ENCODE results near the gene RNASE12. TPM values are rescaled to one million over a fixed set of nuclear protein-coding genes. Genes with fewer than 3 reads are reported as not detected.
"Not testable (repeated sequence)": the region's sequence is repeated elsewhere in the genome, so short reads cannot be mapped to it uniquely, and the experiment has no call there.

RNASE12 gene
- total RNA-seq, 2 donors from 2014 or later = not detected

GRCh38 chr14:20623798-20624197, 32.6 kb upstream of the RNASE12 start:
- Histone ChIP-seq H3K36me3 (no peaks in the 10 kb centered on the region), H3K4me3 (no peak overlapping the region), H3K27ac (no peak overlapping the region), H3K27me3 (no peaks in the 10 kb centered on the region), H3K9ac (ENCODE audit: low read depth in 2 of 2, low read length in 2 of 2) (no peak overlapping the region), H3K4me1 (peaks cover 4% of the 10 kb centered on the region), H3K9me3 (no peaks in the 10 kb centered on the region)
- DNase-seq = no peak
- intact Hi-C loops (cut with DNase I) = no loop called here
- TF ChIP-seq CTCF (IDR thresholded peaks at IDR 0.05) = no peak

DNA sequence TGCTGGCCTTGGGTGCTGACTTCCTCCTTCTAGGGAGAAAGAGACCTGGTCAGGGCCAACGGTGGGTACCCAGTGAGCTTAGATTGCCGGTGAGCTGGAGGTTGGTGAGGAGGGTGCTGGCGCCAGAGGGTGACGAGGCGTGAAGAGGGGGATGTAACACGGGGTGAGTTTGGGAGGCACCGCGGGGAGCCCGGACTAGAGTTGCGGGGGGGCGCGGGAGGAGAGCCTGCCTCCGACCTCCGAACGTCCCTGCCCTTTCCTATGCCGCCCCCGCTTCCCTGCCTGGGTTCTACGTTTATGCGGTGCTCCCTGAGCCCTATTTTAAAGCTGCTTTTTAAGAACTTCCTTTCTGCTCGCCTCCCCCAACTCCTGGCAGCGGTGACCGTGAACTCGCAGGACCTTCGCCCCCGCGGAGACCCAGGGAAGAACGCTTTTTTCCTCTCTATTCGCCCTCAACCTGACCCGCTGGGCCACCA, 31.7 kb upstream of the RNASE12 start:
- DNase-seq = no peak
- Histone ChIP-seq H3K4me1 (peaks cover 4% of the 10 kb centered on the region), H3K27ac (no peak overlapping the region), H3K9ac (ENCODE audit: low read depth in 2 of 2, low read length in 2 of 2) (no peak overlapping the region), H3K27me3 (no peaks in the 10 kb centered on the region), H3K4me3 (no peak overlapping the region), H3K9me3 (no peaks in the 10 kb centered on the region), H3K36me3 (no peaks in the 10 kb centered on the region)
- TF ChIP-seq CTCF (IDR thresholded peaks at IDR 0.05) = no peak
- intact Hi-C loops (cut with DNase I) = no loop called here

GRCh38 chr14:20620798-20621478, 29.8 kb upstream of the RNASE12 start:
- intact Hi-C loops (cut with DNase I) = no loop called here
- no peaks in the 10 kb centered on the region for H3K27me3 ChIP-seq
- H3K4me3 ChIP-seq = no peak overlapping the region
- H3K9ac ChIP-seq (ENCODE audit: low read depth in 2 of 2, low read length in 2 of 2) = no peak overlapping the region
- no peaks in the 10 kb centered on the region for H3K36me3 ChIP-seq
- no peaks in the 10 kb centered on the region for H3K9me3 ChIP-seq
- DNase-seq = peak; percentile 43
- H3K4me1 ChIP-seq = peaks cover 4% of the 10 kb centered on the region
- no peak for TF ChIP-seq CTCF (IDR thresholded peaks at IDR 0.05)
- H3K27ac ChIP-seq = no peak overlapping the region

DNA sequence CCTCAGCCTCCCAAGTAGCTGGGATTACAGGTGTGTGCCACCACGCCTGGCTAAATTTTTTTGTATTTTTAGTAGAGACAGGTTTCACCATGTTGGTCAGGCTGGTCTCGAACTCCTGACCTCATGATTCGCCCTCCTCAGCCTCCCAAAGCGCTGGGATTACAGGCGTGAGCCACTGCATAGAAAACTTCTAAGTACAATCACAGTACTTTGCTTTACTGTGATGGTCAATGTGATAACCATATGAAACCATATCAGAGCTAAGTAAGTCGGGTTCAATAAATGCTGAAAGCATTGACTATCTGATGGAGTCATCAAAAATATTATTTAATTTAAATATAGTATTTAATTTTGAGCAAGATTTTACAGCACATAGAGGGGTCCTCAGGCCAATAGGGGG, 28.5 kb upstream of the RNASE12 start:
- DNase-seq; H3K9me3 ChIP-seq; H3K27me3 ChIP-seq; H3K4me3 ChIP-seq; H3K27ac ChIP-seq; H3K4me1 ChIP-seq; H3K9ac ChIP-seq (ENCODE audit: low read depth in 2 of 2, low read length in 2 of 2); H3K36me3 ChIP-seq; intact Hi-C loops (cut with DNase I): not testable (repeated sequence)

DNA sequence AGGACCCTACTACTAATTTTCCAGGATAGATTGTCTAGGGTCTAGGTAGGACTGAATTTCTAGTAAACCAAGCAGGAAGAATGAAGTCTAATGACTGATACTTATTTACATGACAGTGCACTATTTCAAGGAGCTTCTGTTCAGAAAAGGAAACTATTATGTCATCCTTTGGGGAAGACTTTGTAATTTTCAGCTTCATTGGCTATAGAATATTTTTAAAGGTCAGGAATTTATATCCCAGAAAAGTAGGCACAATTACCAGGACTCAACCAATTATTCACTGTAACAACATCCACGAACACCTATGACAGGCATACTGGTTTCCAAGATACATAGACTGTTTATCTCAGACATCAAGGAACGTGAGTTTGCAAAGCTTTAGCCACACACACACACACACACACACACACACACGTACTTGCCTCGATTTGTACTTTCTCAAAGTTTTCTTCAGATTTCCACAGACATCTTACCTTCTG, 27.1 kb upstream of the RNASE12 start:
- Histone ChIP-seq H3K36me3 (no peaks in the 10 kb centered on the region), H3K9ac (ENCODE audit: low read depth in 2 of 2, low read length in 2 of 2) (no peak overlapping the region), H3K27ac (no peak overlapping the region), H3K4me3 (no peak overlapping the region), H3K27me3 (no peaks in the 10 kb centered on the region), H3K4me1 (no peaks in the 10 kb centered on the region), H3K9me3 (no peaks in the 10 kb centered on the region)
- intact Hi-C loops (cut with DNase I) = no loop called here
- no peak for TF ChIP-seq CTCF (IDR thresholded peaks at IDR 0.05)
- DNase-seq = no peak

All from colonic mucosa (tissue), 4 donors.